ENCODE measurements around the gene GNPNAT1.
"Not testable (repeated sequence)": the region's sequence is repeated elsewhere in the genome, so short reads cannot be mapped to it uniquely, and the experiment has no call there.

Gene GNPNAT1

GRCh38 chr14:52740751-52741150 lies 50.7 kb downstream of the GNPNAT1 start:
- Histone ChIP-seq H3K4me3 (ENCODE audit: low read length) (no peak overlapping the region), H3K9me3 (ENCODE audit: control insufficient read depth, low read length) (no peaks in the 10 kb centered on the region), H3K36me3 (ENCODE audit: control insufficient read depth, insufficient read depth, low read length) (no peaks in the 10 kb centered on the region), H3K9ac (ENCODE audit: low read length) (no peak overlapping the region), H3K4me1 (ENCODE audit: control insufficient read depth, insufficient read depth, low read length) (peaks cover 9% of the 10 kb centered on the region), H3K27me3 (ENCODE audit: control insufficient read depth, insufficient read depth, low read length) (no peaks in the 10 kb centered on the region)

DNA sequence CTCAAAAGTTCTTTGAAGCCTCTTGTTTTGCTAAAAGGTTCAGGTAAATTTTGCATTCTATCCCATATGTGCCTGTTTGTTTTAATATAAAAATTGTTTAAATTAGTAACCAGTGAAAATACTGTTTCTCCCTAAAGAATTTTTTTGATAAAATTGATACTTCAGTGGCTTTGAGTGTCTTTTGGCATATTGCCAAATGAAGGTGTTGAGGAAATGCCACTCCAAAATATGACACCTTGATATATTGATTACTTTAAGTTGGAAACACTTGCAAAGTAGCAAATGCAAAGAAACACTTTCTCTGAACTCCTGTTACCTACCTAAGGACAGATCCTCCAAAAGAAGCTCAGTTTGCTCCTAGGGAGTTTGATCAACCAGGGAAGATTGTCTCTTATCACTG lies 53.0 kb downstream of the GNPNAT1 start:
- Histone ChIP-seq H3K27me3 (ENCODE audit: control insufficient read depth, insufficient read depth, low read length) (no peaks in the 10 kb centered on the region), H3K9me3 (ENCODE audit: control insufficient read depth, low read length) (no peaks in the 10 kb centered on the region), H3K9ac (ENCODE audit: low read length) (no peak overlapping the region), H3K36me3 (ENCODE audit: control insufficient read depth, insufficient read depth, low read length) (no peaks in the 10 kb centered on the region), H3K4me1 (ENCODE audit: control insufficient read depth, insufficient read depth, low read length) (peaks cover 4% of the 10 kb centered on the region), H3K4me3 (ENCODE audit: low read length) (no peak overlapping the region)

DNA sequence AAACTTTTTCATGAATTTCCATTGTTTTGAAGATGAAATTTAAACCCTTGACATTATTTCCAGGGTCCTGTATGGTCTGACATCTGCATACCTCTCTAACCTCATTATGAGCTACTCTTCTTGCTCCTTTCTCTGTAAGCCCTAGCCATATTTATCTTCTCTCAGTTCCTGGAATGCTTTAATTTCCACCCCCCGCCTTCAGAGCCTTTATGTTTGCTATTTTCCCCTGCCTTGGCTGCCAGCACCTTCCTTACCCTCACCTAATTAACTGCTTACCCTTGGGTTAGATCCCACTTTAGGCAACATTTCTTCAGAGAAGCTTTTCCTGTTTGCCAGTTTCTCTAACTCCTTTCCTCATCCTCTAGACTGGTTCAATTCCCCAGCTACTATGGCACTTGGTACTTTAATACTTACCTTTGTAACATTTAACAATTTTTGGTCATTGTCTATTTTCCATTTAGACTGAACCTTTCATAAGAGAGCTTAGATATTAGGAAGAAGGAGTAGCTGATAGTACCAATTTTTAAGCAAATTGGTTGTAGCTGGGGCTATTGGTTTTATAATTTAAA lies 55.4 kb downstream of the GNPNAT1 start:
- Histone ChIP-seq H3K9me3 (ENCODE audit: control insufficient read depth, low read length) (no peaks in the 10 kb centered on the region), H3K27me3 (ENCODE audit: control insufficient read depth, insufficient read depth, low read length) (no peaks in the 10 kb centered on the region), H3K4me3 (ENCODE audit: low read length) (no peak overlapping the region), H3K4me1 (ENCODE audit: control insufficient read depth, insufficient read depth, low read length) (peaks cover 11% of the 10 kb centered on the region), H3K36me3 (ENCODE audit: control insufficient read depth, insufficient read depth, low read length) (no peaks in the 10 kb centered on the region), H3K9ac (ENCODE audit: low read length) (no peak overlapping the region)

DNA sequence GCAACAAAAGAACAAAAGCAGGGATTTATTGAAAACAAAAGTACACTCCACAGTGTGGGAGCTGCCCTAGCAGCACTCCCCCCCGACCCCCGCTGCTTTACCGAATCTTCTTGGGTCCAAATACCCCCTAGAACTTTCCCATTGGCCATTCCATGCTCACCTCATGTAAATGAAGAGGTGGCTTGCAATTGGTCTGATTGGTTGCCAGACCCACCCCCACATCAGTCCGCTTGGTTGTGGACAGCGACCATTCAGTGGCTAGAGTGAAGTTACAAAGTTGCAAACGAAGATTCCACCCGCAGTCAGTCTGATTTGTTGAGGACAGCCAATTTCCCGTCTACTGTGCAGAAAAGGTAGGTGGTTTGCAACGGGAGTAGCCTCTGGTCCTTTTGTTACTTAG lies 57.6 kb downstream of the GNPNAT1 start:
- H3K9me3 ChIP-seq (ENCODE audit: control insufficient read depth, low read length), result no peaks in the 10 kb centered on the region

DNA sequence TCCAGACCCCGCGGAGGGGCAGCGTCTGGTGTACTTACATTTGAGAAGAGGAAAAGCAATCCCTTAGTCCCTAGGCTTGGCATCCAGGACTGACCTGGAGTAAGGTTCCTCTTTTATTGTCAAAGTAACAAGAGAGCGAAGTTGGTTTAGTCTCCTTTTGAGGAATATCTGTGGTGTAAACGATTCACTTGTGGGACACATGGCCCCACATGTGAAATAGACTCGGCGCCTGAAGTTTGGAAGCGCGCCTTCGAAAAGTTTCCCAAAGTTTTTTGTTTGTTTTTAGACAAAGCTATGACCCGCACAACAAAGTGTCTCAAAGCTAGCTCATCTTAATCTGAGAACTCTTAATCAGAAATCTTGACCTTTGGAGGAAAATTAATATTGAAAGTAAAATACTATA lies 60.7 kb downstream of the GNPNAT1 start:
- H3K4me1 ChIP-seq (ENCODE audit: control insufficient read depth, insufficient read depth, low read length), result peaks cover 7% of the 10 kb centered on the region
- no peaks in the 10 kb centered on the region for H3K27me3 ChIP-seq (ENCODE audit: control insufficient read depth, insufficient read depth, low read length)
- H3K4me3 ChIP-seq (ENCODE audit: low read length), result peak overlapping the region; percentile 94
- H3K9me3 ChIP-seq (ENCODE audit: control insufficient read depth, low read length), result no peaks in the 10 kb centered on the region
- no peaks in the 10 kb centered on the region for H3K36me3 ChIP-seq (ENCODE audit: control insufficient read depth, insufficient read depth, low read length)
- peak overlapping the region; percentile 84 for H3K9ac ChIP-seq (ENCODE audit: low read length)

More for the DNA sequence above, 57.6 kb downstream of the GNPNAT1 start:
- Histone ChIP-seq H3K4me3 (ENCODE audit: low read length) (no peak overlapping the region), H3K27me3 (ENCODE audit: control insufficient read depth, insufficient read depth, low read length) (no peaks in the 10 kb centered on the region), H3K9ac (ENCODE audit: low read length) (no peak overlapping the region), H3K36me3 (ENCODE audit: control insufficient read depth, insufficient read depth, low read length) (no peaks in the 10 kb centered on the region), H3K4me1 (ENCODE audit: control insufficient read depth, insufficient read depth, low read length) (peaks cover 11% of the 10 kb centered on the region)

DNA sequence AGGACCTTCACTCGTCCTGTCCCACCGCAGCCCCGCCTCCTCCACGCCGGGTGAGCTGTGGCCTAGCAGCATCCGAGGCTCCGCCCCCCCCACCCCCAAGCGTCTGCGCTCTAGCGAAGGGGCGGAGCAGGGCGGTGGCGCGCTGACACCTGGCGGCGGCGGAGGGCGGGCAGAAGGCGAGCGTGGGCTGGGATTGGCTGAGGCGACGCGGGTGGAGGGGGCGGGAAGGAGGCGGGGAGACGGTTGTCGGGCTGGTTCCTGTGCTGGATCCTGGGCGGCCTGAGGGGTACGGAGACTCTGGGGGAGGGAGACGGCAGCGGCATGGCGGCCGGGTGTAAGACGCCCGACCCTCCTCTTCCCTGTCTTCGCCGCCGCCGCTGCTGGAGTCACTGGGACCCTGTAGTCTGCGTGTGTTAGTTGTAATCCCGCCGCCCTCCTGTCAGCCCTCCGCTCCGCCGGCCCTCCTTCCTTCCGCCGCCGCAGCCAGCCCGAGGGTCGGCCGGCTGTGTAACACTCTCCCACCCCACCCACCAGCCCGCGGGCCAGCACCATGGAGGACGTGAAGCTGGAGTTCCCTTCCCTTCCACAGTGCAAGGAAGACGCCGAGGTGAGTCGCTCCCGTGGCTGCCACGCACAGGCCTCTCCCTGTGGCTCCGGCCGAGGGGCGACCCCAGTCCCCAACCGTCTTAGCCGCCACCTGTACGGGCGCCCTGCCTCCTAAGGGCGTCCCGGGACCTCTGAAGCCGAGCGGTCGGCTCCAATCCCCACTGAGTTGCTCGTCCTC lies 61.3 kb downstream of the GNPNAT1 start, which contains the start of gene STYX:
STYX (plus strand) TSS at position 242 of the 784 bp plus-strand sequence; CDS start at position 551, 309 bp downstream.
- Histone ChIP-seq H3K27me3 (ENCODE audit: control insufficient read depth, insufficient read depth, low read length) (no peaks in the 10 kb centered on the region), H3K36me3 (ENCODE audit: control insufficient read depth, insufficient read depth, low read length) (no peaks in the 10 kb centered on the region), H3K9me3 (ENCODE audit: control insufficient read depth, low read length) (no peaks in the 10 kb centered on the region), H3K4me1 (ENCODE audit: control insufficient read depth, insufficient read depth, low read length) (peaks cover 7% of the 10 kb centered on the region), H3K9ac (ENCODE audit: low read length) (peak within 1 kb of the TSS; percentile 84), H3K4me3 (ENCODE audit: low read length) (peak within 1 kb of the TSS; percentile 94)

DNA sequence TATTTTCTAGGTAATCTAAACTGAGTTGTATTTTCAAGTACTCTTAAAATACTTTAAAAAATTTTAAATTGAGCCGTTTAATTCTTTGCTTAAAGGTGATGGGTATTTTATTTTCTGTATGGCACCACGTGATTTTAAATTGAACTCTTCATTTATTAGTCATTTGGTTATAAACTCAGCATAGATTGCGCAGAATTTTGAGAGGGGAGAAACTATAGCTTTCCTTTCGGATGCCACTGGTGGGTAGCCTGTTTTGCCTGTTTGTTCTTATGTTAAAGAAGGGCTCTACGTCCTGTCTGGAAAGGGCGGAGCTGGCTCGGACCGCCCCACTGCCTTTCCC lies 61.9 kb downstream of the GNPNAT1 start:
- Histone ChIP-seq H3K9ac (ENCODE audit: low read length) (no peak overlapping the region), H3K9me3 (ENCODE audit: control insufficient read depth, low read length) (no peaks in the 10 kb centered on the region), H3K4me3 (ENCODE audit: low read length) (no peak overlapping the region), H3K27me3 (ENCODE audit: control insufficient read depth, insufficient read depth, low read length) (no peaks in the 10 kb centered on the region), H3K4me1 (ENCODE audit: control insufficient read depth, insufficient read depth, low read length) (peaks cover 7% of the 10 kb centered on the region), H3K36me3 (ENCODE audit: control insufficient read depth, insufficient read depth, low read length) (no peaks in the 10 kb centered on the region)

DNA sequence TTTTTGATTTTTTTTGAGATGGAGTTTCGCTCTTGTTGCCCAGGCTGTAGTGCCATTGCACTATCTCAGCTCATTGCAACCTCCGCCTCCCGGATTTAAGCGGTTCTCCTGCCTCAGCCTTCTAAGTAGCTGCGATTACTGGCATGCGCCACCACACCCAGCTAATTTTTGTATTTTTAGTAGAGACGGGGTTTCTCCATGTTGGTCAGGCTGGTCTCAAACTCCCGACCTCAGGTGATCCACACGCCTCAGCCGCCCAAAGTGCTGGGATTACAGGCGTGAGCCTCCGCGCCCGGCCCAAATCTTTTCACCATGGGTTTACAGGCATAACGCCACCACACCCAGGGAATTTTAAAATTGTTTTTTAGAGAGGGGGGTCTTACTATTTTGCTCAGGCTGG lies 62.4 kb downstream of the GNPNAT1 start:
- not testable (repeated sequence) for H3K36me3 ChIP-seq (ENCODE audit: control insufficient read depth, insufficient read depth, low read length); H3K4me1 ChIP-seq (ENCODE audit: control insufficient read depth, insufficient read depth, low read length); H3K4me3 ChIP-seq (ENCODE audit: low read length); H3K9me3 ChIP-seq (ENCODE audit: control insufficient read depth, low read length); H3K27me3 ChIP-seq (ENCODE audit: control insufficient read depth, insufficient read depth, low read length); H3K9ac ChIP-seq (ENCODE audit: low read length)

DNA sequence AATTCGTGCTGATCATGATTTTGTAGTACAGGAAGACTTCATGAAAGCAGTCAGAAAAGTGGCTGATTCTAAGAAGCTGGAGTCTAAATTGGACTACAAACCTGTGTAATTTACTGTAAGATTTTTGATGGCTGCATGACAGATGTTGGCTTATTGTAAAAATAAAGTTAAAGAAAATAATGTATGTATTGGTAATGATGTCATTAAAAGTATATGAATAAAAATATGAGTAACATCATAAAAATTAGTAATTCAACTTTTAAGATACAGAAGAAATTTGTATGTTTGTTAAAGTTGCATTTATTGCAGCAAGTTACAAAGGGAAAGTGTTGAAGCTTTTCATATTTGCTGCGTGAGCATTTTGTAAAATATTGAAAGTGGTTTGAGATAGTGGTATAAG lies 63.9 kb downstream of the GNPNAT1 start:
- not testable (repeated sequence) for H3K4me1 ChIP-seq (ENCODE audit: control insufficient read depth, insufficient read depth, low read length); H3K4me3 ChIP-seq (ENCODE audit: low read length); H3K9me3 ChIP-seq (ENCODE audit: control insufficient read depth, low read length); H3K36me3 ChIP-seq (ENCODE audit: control insufficient read depth, insufficient read depth, low read length); H3K9ac ChIP-seq (ENCODE audit: low read length); H3K27me3 ChIP-seq (ENCODE audit: control insufficient read depth, insufficient read depth, low read length)

All from mucosa of stomach (tissue), 1 donor.